ENCODE data around the gene CDC42SE2.

CDC42SE2 gene

GRCh38 chr5:131228646-131229045 lies 35.2 kb upstream of the CDC42SE2 start:
- H3K79me2 ChIP-seq (ENCODE audit: insufficient read depth, low read length): no peaks in the 10 kb centered on the region
- H3K9ac ChIP-seq (ENCODE audit: low read depth, low read length, poor library complexity, severe bottlenecking): peak overlapping the region; percentile 46
- no peak overlapping the region for H2AFZ ChIP-seq (ENCODE audit: low read length)
- H4K20me1 ChIP-seq (ENCODE audit: insufficient read depth, low read length, poor library complexity, severe bottlenecking): no peaks in the 10 kb centered on the region
- no peaks in the 10 kb centered on the region for H3K9me2 ChIP-seq (replicated peaks; ENCODE audit: low read depth, low read length)
- H3K4me3 ChIP-seq (ENCODE audit: low read length, poor library complexity, severe bottlenecking): no peak overlapping the region
- 0 out of 2 replicates have a peak, but pooled peaks cover 3% of the 10 kb centered on the region for H3F3A ChIP-seq (ENCODE audit: low read depth)
- no peaks in the 10 kb centered on the region for H3K27me3 ChIP-seq (ENCODE audit: insufficient read depth, low read length, poor library complexity, severe bottlenecking)
- H3K4me2 ChIP-seq (ENCODE audit: low read depth, low read length, poor library complexity, severe bottlenecking): peak overlapping the region; percentile 46
- peaks cover 26% of the 10 kb centered on the region for H3K4me1 ChIP-seq (ENCODE audit: insufficient read depth, low read length, poor library complexity, severe bottlenecking)
- no peaks in the 10 kb centered on the region for H3K36me3 ChIP-seq (ENCODE audit: insufficient read depth, low read length)
- H3K9me3 ChIP-seq (ENCODE audit: insufficient read depth, low read depth, low read length): no peaks in the 10 kb centered on the region
- no peak for TF ChIP-seq EZH2phosphoT487 (IDR thresholded peaks at IDR 0.05; ENCODE audit: borderline replicate concordance)
- TF ChIP-seq CTCF (conservative IDR thresholded peaks at IDR 0.05; ENCODE audit: low read length): no peak

- no peaks in the 10 kb centered on the region for H3K36me3 ChIP-seq (ENCODE audit: insufficient read depth, low read length)
- H3K79me2 ChIP-seq (ENCODE audit: insufficient read depth, low read length): no peaks in the 10 kb centered on the region
- peaks cover 17% of the 10 kb centered on the region for H3K4me1 ChIP-seq (ENCODE audit: insufficient read depth, low read length, poor library complexity, severe bottlenecking)
- no peak overlapping the region for H3K9ac ChIP-seq (ENCODE audit: low read depth, low read length, poor library complexity, severe bottlenecking)
- no peaks in the 10 kb centered on the region for H3F3A ChIP-seq (ENCODE audit: low read depth)
- H3K9me3 ChIP-seq (ENCODE audit: insufficient read depth, low read depth, low read length): no peaks in the 10 kb centered on the region
- H4K20me1 ChIP-seq (ENCODE audit: insufficient read depth, low read length, poor library complexity, severe bottlenecking): no peaks in the 10 kb centered on the region
- no peaks in the 10 kb centered on the region for H3K27me3 ChIP-seq (ENCODE audit: insufficient read depth, low read length, poor library complexity, severe bottlenecking)
- no peak overlapping the region for H2AFZ ChIP-seq (ENCODE audit: low read length)
- no peaks in the 10 kb centered on the region for H3K9me2 ChIP-seq (replicated peaks; ENCODE audit: low read depth, low read length)
- H3K4me2 ChIP-seq (ENCODE audit: low read depth, low read length, poor library complexity, severe bottlenecking): no peak overlapping the region
- TF ChIP-seq CTCF (conservative IDR thresholded peaks at IDR 0.05; ENCODE audit: low read length) (no peak), EZH2phosphoT487 (IDR thresholded peaks at IDR 0.05; ENCODE audit: borderline replicate concordance) (no peak)
- H3K4me3 ChIP-seq (ENCODE audit: low read length, poor library complexity, severe bottlenecking): no peak overlapping the region
Observed at GRCh38 chr5:131229623-131230022, 34.2 kb upstream of the CDC42SE2 start.

- peaks cover 11% of the 10 kb centered on the region for H3K4me1 ChIP-seq (ENCODE audit: insufficient read depth, low read length, poor library complexity, severe bottlenecking)
- no peaks in the 10 kb centered on the region for H3K36me3 ChIP-seq (ENCODE audit: insufficient read depth, low read length)
- no peaks in the 10 kb centered on the region for H4K20me1 ChIP-seq (ENCODE audit: insufficient read depth, low read length, poor library complexity, severe bottlenecking)
- no peak overlapping the region for H3K4me3 ChIP-seq (ENCODE audit: low read length, poor library complexity, severe bottlenecking)
- no peaks in the 10 kb centered on the region for H3K9me3 ChIP-seq (ENCODE audit: insufficient read depth, low read depth, low read length)
- no peaks in the 10 kb centered on the region for H3F3A ChIP-seq (ENCODE audit: low read depth)
- no peak overlapping the region for H3K4me2 ChIP-seq (ENCODE audit: low read depth, low read length, poor library complexity, severe bottlenecking)
- H2AFZ ChIP-seq (ENCODE audit: low read length): no peak overlapping the region
- TF ChIP-seq CTCF (conservative IDR thresholded peaks at IDR 0.05; ENCODE audit: low read length) (no peak), EZH2phosphoT487 (IDR thresholded peaks at IDR 0.05; ENCODE audit: borderline replicate concordance) (no peak)
- H3K27me3 ChIP-seq (ENCODE audit: insufficient read depth, low read length, poor library complexity, severe bottlenecking): no peaks in the 10 kb centered on the region
- H3K9ac ChIP-seq (ENCODE audit: low read depth, low read length, poor library complexity, severe bottlenecking): no peak overlapping the region
- H3K79me2 ChIP-seq (ENCODE audit: insufficient read depth, low read length): no peaks in the 10 kb centered on the region
- no peaks in the 10 kb centered on the region for H3K9me2 ChIP-seq (replicated peaks; ENCODE audit: low read depth, low read length)
Observed at GRCh38 chr5:131230406-131230805, 33.4 kb upstream of the CDC42SE2 start.

Measured in Loucy (cell line).